ENCODE measurements around the gene AMACR. TPM values are rescaled to one million over a fixed set of nuclear protein-coding genes. Genes with fewer than 3 reads are reported as not detected.

AMACR gene
- total RNA-seq, 1 donor from 2014 or later, result 12.8 TPM

DNA sequence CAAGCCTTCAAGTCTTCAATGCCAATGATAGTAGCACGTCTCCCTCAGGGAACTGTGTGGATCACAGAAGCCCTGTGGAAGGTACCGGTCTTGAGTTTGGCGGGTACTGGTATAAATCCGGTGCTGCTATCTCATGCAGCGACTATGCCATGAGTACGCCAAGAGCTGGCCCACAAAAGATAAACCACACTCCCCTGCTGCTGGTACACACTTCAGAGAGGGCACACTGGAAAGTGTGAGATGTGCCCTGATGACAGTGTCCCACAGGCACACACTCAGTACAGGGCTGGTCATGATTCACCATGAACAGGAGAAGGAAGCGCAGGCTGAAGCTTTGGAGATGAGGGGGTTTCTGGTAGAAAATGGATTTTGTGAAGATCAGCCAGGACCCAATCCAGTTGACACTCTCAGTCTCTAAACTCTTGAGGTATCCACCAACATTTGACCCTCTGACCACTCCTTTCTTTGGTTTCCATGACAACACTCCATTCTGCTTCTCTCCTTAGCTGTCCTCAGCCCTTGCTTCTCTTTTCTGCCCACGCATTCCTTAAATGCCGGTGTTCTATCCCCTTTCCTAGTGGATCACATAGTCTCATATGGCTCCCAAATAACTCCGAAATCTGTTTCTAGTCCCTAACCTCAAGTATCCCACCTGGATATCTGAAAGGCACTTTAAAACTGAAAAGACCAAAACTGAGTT is 5.1 kb downstream of the AMACR start:
- Mint-ChIP-seq H3K27me3 (ENCODE audit: unreplicated experiment) (no peaks in the 10 kb centered on the region), H3K9me3 (ENCODE audit: unreplicated experiment) (no peaks in the 10 kb centered on the region), H3K4me1 (ENCODE audit: unreplicated experiment) (peaks cover 29% of the 10 kb centered on the region), H3K4me3 (ENCODE audit: unreplicated experiment) (no peak overlapping the region), H3K27ac (ENCODE audit: unreplicated experiment) (no peak overlapping the region), H3K36me3 (ENCODE audit: unreplicated experiment) (peaks cover 38% of the 10 kb centered on the region)
- TF ChIP-seq, protein P1, sequence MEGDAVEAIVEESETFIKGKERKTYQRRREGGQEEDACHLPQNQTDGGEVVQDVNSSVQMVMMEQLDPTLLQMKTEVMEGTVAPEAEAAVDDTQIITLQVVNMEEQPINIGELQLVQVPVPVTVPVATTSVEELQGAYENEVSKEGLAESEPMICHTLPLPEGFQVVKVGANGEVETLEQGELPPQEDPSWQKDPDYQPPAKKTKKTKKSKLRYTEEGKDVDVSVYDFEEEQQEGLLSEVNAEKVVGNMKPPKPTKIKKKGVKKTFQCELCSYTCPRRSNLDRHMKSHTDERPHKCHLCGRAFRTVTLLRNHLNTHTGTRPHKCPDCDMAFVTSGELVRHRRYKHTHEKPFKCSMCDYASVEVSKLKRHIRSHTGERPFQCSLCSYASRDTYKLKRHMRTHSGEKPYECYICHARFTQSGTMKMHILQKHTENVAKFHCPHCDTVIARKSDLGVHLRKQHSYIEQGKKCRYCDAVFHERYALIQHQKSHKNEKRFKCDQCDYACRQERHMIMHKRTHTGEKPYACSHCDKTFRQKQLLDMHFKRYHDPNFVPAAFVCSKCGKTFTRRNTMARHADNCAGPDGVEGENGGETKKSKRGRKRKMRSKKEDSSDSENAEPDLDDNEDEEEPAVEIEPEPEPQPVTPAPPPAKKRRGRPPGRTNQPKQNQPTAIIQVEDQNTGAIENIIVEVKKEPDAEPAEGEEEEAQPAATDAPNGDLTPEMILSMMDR (IDR thresholded peaks at IDR 0.05), result no peak
- DNase-seq (ENCODE audit: extremely low spot score, unreplicated experiment), result no peak

DNA sequence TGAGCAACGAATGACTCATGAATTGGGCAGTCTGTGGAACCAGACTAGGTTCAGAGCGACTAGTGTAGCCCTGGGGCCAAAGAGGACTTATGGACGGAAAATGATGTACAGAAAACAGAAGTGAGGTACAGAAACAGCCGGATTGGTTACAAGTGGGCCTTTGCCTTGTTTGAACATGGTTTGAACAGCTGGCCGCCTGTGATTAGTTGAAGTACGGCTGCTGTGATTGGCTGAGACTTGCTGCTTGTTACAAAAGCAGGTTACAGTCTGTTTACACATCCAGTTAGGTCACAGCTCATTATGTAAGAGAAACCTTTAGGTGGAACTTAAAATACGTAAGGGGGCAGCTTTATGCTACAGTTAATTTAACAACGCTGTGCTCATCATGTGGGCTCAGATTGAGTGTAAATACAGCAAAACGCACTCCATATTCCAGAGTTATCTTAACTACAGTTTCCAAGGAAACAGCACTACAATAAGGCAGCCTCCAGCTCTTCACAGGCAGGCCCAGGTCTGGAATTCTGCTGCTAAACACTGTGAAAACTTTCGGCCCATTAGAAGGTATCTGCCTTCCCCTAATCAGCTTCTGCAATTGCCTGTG is 6.5 kb downstream of the AMACR start:
- Mint-ChIP-seq H3K9me3 (ENCODE audit: unreplicated experiment) (no peaks in the 10 kb centered on the region), H3K36me3 (ENCODE audit: unreplicated experiment) (peaks cover 42% of the 10 kb centered on the region), H3K27ac (ENCODE audit: unreplicated experiment) (no peak overlapping the region), H3K4me3 (ENCODE audit: unreplicated experiment) (no peak overlapping the region), H3K4me1 (ENCODE audit: unreplicated experiment) (peaks cover 24% of the 10 kb centered on the region), H3K27me3 (ENCODE audit: unreplicated experiment) (no peaks in the 10 kb centered on the region)
- TF ChIP-seq, protein P1 (IDR thresholded peaks at IDR 0.05), result no peak
- DNase-seq (ENCODE audit: extremely low spot score, unreplicated experiment), result no peak

DNA sequence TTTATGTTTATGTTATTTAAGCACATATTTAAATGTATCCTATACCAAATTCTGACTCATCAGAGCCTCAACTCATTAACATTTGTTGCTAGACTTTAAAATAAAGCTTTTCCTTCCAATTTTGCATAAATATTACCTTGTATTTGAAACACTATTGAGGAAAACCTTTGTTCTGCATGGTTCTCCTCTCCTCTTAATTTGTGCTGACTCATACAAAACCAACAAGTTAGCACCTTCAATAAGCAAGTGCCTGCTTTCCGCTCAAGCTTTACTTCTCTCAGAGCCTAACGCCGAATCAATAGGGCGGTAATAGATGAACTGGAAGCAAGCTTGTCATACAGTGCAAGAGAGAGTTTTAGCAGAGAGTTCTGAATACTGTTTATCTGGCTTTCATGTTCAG is 7.9 kb downstream of the AMACR start:
- Mint-ChIP-seq H3K27ac (ENCODE audit: unreplicated experiment) (no peak overlapping the region), H3K36me3 (ENCODE audit: unreplicated experiment) (peaks cover 36% of the 10 kb centered on the region)

DNA sequence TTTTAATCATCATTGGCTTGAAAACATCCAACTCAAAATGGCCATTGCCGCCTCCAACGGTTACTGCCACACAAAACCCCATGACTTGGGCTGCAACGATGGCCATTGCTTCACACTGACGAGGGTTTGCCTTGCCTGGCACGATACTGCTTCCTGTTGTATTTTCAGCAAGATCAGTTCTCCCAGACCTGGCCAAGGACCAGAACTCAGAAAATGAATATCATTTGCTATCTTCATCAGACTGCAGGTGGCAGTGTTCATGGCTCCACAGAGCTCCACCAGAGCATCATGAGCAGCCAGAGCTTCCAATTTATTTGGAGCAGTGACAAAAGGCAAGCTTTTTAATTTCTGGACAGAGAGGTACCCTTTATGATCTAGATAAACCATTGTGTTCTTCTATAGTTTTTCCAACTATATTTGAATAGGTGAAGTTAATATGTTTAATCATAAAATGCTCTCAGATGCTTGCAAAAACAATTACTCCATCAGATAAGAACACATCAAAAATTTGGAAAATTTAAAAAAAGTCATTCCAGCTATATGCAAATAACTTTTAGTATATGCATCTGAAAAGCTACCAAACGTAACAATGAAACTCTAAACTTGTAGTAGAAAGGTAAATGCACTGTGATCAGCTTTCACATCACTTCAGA is 10.4 kb downstream of the AMACR start:
- Mint-ChIP-seq H3K27ac (ENCODE audit: unreplicated experiment) (peak overlapping the region; percentile 58), H3K4me3 (ENCODE audit: unreplicated experiment) (no peak overlapping the region), H3K27me3 (ENCODE audit: unreplicated experiment) (no peaks in the 10 kb centered on the region), H3K4me1 (ENCODE audit: unreplicated experiment) (peaks cover 7% of the 10 kb centered on the region), H3K36me3 (ENCODE audit: unreplicated experiment) (peaks cover 21% of the 10 kb centered on the region), H3K9me3 (ENCODE audit: unreplicated experiment) (no peaks in the 10 kb centered on the region)
- TF ChIP-seq, protein P1 (IDR thresholded peaks at IDR 0.05), result peak; percentile 78
- no peak for DNase-seq (ENCODE audit: extremely low spot score, unreplicated experiment)

More for the DNA sequence above, 7.9 kb downstream of the AMACR start:
- Mint-ChIP-seq H3K4me1 (ENCODE audit: unreplicated experiment) (peaks cover 21% of the 10 kb centered on the region), H3K9me3 (ENCODE audit: unreplicated experiment) (no peaks in the 10 kb centered on the region), H3K4me3 (ENCODE audit: unreplicated experiment) (no peak overlapping the region), H3K27me3 (ENCODE audit: unreplicated experiment) (no peaks in the 10 kb centered on the region)
- TF ChIP-seq, protein P1 (IDR thresholded peaks at IDR 0.05), result no peak
- DNase-seq (ENCODE audit: extremely low spot score, unreplicated experiment), result no peak

DNA sequence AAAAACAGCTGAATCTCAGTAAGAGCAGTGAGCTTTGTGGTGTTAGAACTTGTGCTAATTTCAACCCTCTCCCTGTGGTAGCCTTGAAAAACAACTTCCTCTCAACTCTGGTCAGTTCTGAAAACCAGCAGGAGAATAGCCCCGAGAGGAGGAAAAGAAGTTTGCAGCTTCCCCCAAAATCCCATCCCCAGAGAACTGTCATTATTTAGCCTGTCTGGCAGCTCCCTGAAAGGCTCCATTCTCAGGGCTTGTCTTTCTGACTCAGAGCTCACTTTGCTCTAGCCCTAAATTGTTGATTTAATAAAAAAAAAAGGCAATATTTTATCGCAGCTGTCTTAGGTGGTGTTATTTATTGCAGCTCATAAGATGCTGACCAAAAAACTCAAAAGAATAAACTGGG is 12.0 kb downstream of the AMACR start:
- Mint-ChIP-seq H3K9me3 (ENCODE audit: unreplicated experiment) (no peaks in the 10 kb centered on the region), H3K4me3 (ENCODE audit: unreplicated experiment) (no peak overlapping the region), H3K27me3 (ENCODE audit: unreplicated experiment) (no peaks in the 10 kb centered on the region), H3K27ac (ENCODE audit: unreplicated experiment) (no peak overlapping the region), H3K4me1 (ENCODE audit: unreplicated experiment) (peaks cover 7% of the 10 kb centered on the region), H3K36me3 (ENCODE audit: unreplicated experiment) (peaks cover 20% of the 10 kb centered on the region)
- DNase-seq (ENCODE audit: extremely low spot score, unreplicated experiment), result no peak
- TF ChIP-seq, protein P1 (IDR thresholded peaks at IDR 0.05), result no peak
